ENCODE results near the gene PHLDB3. TPM values are rescaled to one million over a fixed set of nuclear protein-coding genes. Genes with fewer than 3 reads are reported as not detected.

Gene PHLDB3
- polyA plus RNA-seq, 2 of the 4 experiments (the other 2 are of a cell fraction) = 5.5 to 12.0 TPM

- no peak overlapping the region for H3K27ac ChIP-seq
- ChIA-PET CTCF (interaction anchor here (2.6 to 12.2 kb wide), 4 partner anchors 10 to 90 kb away, joined by 10 to 462 read pairs (median 46); partner anchors contain the start of gene ZNF575), POLR2A (no interaction called here)
- FAIRE-seq (no peak), DNase-seq (ENCODE audit: low read depth in 1 of 2, low spot score in 1 of 2) (no peak), ATAC-seq (no peak)
- H3K4me2 ChIP-seq = no peak overlapping the region
- no peak for TF ChIP-seq POLR2A (IDR thresholded peaks at IDR 0.05; ENCODE audit: low read length)
- TF ChIP-seq KDM1A (IDR thresholded peaks at IDR 0.05; ENCODE audit: low read depth) = no peak
- TF ChIP-seq ZFP36 (IDR thresholded peaks at IDR 0.05; ENCODE audit: borderline replicate concordance, partially characterized antibody) = no peak
- no peak for TF ChIP-seq ATOH8 (CRISPR knock-in tag; IDR thresholded peaks at IDR 0.05; ENCODE audit: low read depth)
- no peak for TF ChIP-seq RFX5 (IDR thresholded peaks at IDR 0.05)
- no peak for TF ChIP-seq REST (IDR thresholded peaks at IDR 0.05)
- no peak for TF ChIP-seq HMGXB4 (CRISPR knock-in tag; IDR thresholded peaks at IDR 0.05; ENCODE audit: borderline replicate concordance)
- H3K9me3 ChIP-seq = no peaks in the 10 kb centered on the region
- 76% methylated on average over 5 of the region's 5 CpGs for WGBS (ENCODE audit: missing lambda C conversion rate)
- H3K4me1 ChIP-seq = peaks cover 30% of the 10 kb centered on the region
- no peak overlapping the region for H3K4me3 ChIP-seq
These were observed 18.4 kb upstream of the PHLDB3 start for GRCh38 chr19:43522929-43523328.

GRCh38 chr19:43519436-43520088 lies 15.0 kb upstream of the PHLDB3 start:
- DNase-seq (ENCODE audit: low read depth in 1 of 2, low spot score in 1 of 2) (peak; percentile 81 to 92), FAIRE-seq (peak; percentile 39), ATAC-seq (peak; percentile 87 to 88)
- ChIA-PET POLR2A (interaction anchor here (0.6 to 1.2 kb wide), 5 partner anchors 14 to 1472 kb away, joined by 4 to 15 read pairs (median 8); partner anchors contain the start of genes PHLDB3 and ZNF575), CTCF (interaction anchor here (0.5 to 12.2 kb wide), 52 partner anchors 12 to 1739 kb away, joined by 3 to 462 read pairs (median 4); partner anchors contain the start of genes LYPD3, PHLDB3 and ZNF575)
- no peak overlapping the region for H3K4me2 ChIP-seq
- H3K4me1 ChIP-seq = peaks cover 16% of the 10 kb centered on the region; the same call in 2 of the 3 replicates
- WGBS (ENCODE audit: missing lambda C conversion rate) = 45% methylated on average over 10 of the region's 10 CpGs
- no peak overlapping the region for H3K27ac ChIP-seq
- H3K4me3 ChIP-seq = no peak overlapping the region
- no peaks in the 10 kb centered on the region for H3K9me3 ChIP-seq
- TF ChIP-seq RNF2 (IDR thresholded peaks at IDR 0.05; ENCODE audit: borderline replicate concordance, low read depth) (no peak), FOXS1 (CRISPR knock-in tag; IDR thresholded peaks at IDR 0.05) (no peak), HES2 (IDR thresholded peaks at IDR 0.05) (no peak), PBX3 (IDR thresholded peaks at IDR 0.05) (no peak), FOSL2 (IDR thresholded peaks at IDR 0.05) (no peak), FOSL2 (CRISPR knock-in tag; IDR thresholded peaks at IDR 0.05) (0 out of 2 replicates have a peak, but pooled peaks have one; percentile 11), KDM1A (IDR thresholded peaks at IDR 0.05; ENCODE audit: low read depth) (no peak), KDM5A (IDR thresholded peaks at IDR 0.05) (no peak), HDAC2 (IDR thresholded peaks at IDR 0.05) (no peak), MYC (IDR thresholded peaks at IDR 0.05; ENCODE audit: borderline replicate concordance, low read length) (no peak), SREBF2 (IDR thresholded peaks at IDR 0.05) (no peak), TP53 (CRISPR knock-in tag; IDR thresholded peaks at IDR 0.05) (no peak), CTCF (IDR thresholded peaks at IDR 0.05) (peak; percentile 99), CBX2 (IDR thresholded peaks at IDR 0.05; ENCODE audit: borderline replicate concordance, low read depth) (no peak), FOSB (CRISPR knock-in tag; IDR thresholded peaks at IDR 0.05) (no peak), EHMT2 (IDR thresholded peaks at IDR 0.05; ENCODE audit: low read depth) (no peak), HOXA7 (CRISPR knock-in tag; IDR thresholded peaks at IDR 0.05) (no peak), MAZ (IDR thresholded peaks at IDR 0.05; ENCODE audit: borderline replicate concordance, low read depth, low read length) (no peak), HOXB5 (CRISPR knock-in tag; IDR thresholded peaks at IDR 0.05) (no peak), RCOR1 (IDR thresholded peaks at IDR 0.05; ENCODE audit: low read depth, low read length) (no peak), SMC3 (IDR thresholded peaks at IDR 0.05) (peak; percentile 96), ZC3H11A (IDR thresholded peaks at IDR 0.05) (no peak)
